ENCODE data around the gene PLS3. TPM values are rescaled to one million over a fixed set of nuclear protein-coding genes. Genes with fewer than 3 reads are reported as not detected.

PLS3 gene
- polyA plus RNA-seq, 1 donor from 2014 or later: 3.8 TPM

DNA sequence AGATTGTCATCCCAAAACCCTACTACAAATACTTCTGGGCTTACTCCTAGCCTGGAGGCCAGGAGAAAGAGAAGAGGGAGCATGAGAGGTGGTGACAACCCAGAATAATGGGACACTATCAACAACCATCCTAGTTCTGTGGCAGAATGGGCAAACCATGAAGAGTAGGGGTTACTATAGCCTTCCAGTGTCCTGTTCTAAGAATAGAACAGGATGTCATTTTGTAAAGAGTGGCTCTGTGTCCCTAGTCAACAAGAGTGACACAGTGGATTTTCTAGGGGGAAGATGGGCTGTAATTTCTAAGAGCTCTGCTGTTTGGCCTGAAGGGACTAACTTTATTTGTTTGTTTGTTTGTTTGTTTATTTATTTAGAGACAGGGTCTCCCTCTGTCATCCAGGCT, 136.0 kb downstream of the PLS3 start:
- no peak overlapping the region for H2AFZ ChIP-seq (ENCODE audit: low read depth, low read length)
- TF ChIP-seq EP300 (conservative IDR thresholded peaks at IDR 0.05; ENCODE audit: poor library complexity, severe bottlenecking) (no peak), TAF1 (IDR thresholded peaks at IDR 0.05; ENCODE audit: low read depth) (no peak), MXI1 (conservative IDR thresholded peaks at IDR 0.05; ENCODE audit: poor library complexity, severe bottlenecking) (no peak), RAD21 (conservative IDR thresholded peaks at IDR 0.05) (no peak), EZH2 (IDR thresholded peaks at IDR 0.05; ENCODE audit: borderline replicate concordance, insufficient read depth, low read length, poor library complexity, severe bottlenecking) (no peak), SMC3 (conservative IDR thresholded peaks at IDR 0.05; ENCODE audit: poor library complexity) (no peak), POLR2AphosphoS5 (IDR thresholded peaks at IDR 0.05) (no peak)
- TF ChIP-seq, protein P1, sequence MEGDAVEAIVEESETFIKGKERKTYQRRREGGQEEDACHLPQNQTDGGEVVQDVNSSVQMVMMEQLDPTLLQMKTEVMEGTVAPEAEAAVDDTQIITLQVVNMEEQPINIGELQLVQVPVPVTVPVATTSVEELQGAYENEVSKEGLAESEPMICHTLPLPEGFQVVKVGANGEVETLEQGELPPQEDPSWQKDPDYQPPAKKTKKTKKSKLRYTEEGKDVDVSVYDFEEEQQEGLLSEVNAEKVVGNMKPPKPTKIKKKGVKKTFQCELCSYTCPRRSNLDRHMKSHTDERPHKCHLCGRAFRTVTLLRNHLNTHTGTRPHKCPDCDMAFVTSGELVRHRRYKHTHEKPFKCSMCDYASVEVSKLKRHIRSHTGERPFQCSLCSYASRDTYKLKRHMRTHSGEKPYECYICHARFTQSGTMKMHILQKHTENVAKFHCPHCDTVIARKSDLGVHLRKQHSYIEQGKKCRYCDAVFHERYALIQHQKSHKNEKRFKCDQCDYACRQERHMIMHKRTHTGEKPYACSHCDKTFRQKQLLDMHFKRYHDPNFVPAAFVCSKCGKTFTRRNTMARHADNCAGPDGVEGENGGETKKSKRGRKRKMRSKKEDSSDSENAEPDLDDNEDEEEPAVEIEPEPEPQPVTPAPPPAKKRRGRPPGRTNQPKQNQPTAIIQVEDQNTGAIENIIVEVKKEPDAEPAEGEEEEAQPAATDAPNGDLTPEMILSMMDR (IDR thresholded peaks at IDR 0.05; ENCODE audit: poor library complexity, severe bottlenecking): no peak
- TF ChIP-seq, protein P2, sequence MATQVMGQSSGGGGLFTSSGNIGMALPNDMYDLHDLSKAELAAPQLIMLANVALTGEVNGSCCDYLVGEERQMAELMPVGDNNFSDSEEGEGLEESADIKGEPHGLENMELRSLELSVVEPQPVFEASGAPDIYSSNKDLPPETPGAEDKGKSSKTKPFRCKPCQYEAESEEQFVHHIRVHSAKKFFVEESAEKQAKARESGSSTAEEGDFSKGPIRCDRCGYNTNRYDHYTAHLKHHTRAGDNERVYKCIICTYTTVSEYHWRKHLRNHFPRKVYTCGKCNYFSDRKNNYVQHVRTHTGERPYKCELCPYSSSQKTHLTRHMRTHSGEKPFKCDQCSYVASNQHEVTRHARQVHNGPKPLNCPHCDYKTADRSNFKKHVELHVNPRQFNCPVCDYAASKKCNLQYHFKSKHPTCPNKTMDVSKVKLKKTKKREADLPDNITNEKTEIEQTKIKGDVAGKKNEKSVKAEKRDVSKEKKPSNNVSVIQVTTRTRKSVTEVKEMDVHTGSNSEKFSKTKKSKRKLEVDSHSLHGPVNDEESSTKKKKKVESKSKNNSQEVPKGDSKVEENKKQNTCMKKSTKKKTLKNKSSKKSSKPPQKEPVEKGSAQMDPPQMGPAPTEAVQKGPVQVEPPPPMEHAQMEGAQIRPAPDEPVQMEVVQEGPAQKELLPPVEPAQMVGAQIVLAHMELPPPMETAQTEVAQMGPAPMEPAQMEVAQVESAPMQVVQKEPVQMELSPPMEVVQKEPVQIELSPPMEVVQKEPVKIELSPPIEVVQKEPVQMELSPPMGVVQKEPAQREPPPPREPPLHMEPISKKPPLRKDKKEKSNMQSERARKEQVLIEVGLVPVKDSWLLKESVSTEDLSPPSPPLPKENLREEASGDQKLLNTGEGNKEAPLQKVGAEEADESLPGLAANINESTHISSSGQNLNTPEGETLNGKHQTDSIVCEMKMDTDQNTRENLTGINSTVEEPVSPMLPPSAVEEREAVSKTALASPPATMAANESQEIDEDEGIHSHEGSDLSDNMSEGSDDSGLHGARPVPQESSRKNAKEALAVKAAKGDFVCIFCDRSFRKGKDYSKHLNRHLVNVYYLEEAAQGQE (IDR thresholded peaks at IDR 0.05; ENCODE audit: borderline replicate concordance): no peak
- H3K79me2 ChIP-seq (replicated peaks; ENCODE audit: insufficient read depth, low read length): no peaks in the 10 kb centered on the region
- no peak overlapping the region for H3K4me3 ChIP-seq (ENCODE audit: low read length)
- no peak overlapping the region for H3K9ac ChIP-seq (ENCODE audit: low read length)
- no peaks in the 10 kb centered on the region for H4K20me1 ChIP-seq (ENCODE audit: insufficient read depth)
- H3K36me3 ChIP-seq (ENCODE audit: insufficient read depth, low read length): no peaks in the 10 kb centered on the region
- H3K4me2 ChIP-seq (ENCODE audit: low read length): no peak overlapping the region
- H3K27ac ChIP-seq (ENCODE audit: low read length): no peak overlapping the region
- no peaks in the 10 kb centered on the region for H3K9me2 ChIP-seq (ENCODE audit: insufficient read depth, low read length)
- no peaks in the 10 kb centered on the region for H3K27me3 ChIP-seq (ENCODE audit: insufficient read depth, low read depth, low read length)
- H3F3A ChIP-seq (ENCODE audit: insufficient read depth, low read length, poor library complexity, severe bottlenecking): no peaks in the 10 kb centered on the region
- no peaks in the 10 kb centered on the region for H3K9me3 ChIP-seq (ENCODE audit: low read length)

DNA sequence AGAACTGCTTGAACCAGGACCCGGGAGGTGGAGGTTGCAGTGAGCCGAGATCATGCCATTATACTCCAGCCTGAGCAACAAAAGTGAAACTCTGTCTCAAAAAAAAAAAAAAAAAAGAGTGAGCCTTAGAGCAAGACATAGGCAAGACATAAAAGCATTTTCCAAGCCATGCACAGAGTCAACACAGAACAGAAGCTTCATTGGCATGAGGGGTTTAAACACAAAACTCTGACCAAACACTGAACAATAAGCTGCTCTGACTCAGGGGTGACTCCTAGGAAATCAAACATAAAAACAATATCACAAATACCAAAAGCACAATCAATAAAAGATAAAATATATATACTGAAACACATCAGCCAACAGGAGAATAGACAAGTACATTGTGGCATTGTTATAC, 136.8 kb downstream of the PLS3 start:
- Histone ChIP-seq H2AFZ (ENCODE audit: low read depth, low read length) (no peak overlapping the region), H3K27me3 (ENCODE audit: insufficient read depth, low read depth, low read length) (no peaks in the 10 kb centered on the region), H3K79me2 (replicated peaks; ENCODE audit: insufficient read depth, low read length) (no peaks in the 10 kb centered on the region), H4K20me1 (ENCODE audit: insufficient read depth) (no peaks in the 10 kb centered on the region), H3K9me2 (ENCODE audit: insufficient read depth, low read length) (no peaks in the 10 kb centered on the region), H3K9ac (ENCODE audit: low read length) (no peak overlapping the region), H3F3A (ENCODE audit: insufficient read depth, low read length, poor library complexity, severe bottlenecking) (no peaks in the 10 kb centered on the region), H3K4me3 (ENCODE audit: low read length) (no peak overlapping the region), H3K36me3 (ENCODE audit: insufficient read depth, low read length) (no peaks in the 10 kb centered on the region), H3K4me2 (ENCODE audit: low read length) (no peak overlapping the region), H3K27ac (ENCODE audit: low read length) (no peak overlapping the region), H3K9me3 (ENCODE audit: low read length) (no peaks in the 10 kb centered on the region)
- no peak for TF ChIP-seq MXI1 (conservative IDR thresholded peaks at IDR 0.05; ENCODE audit: poor library complexity, severe bottlenecking)
- TF ChIP-seq, protein P2 (IDR thresholded peaks at IDR 0.05; ENCODE audit: borderline replicate concordance): no peak
- TF ChIP-seq, protein P1 (IDR thresholded peaks at IDR 0.05; ENCODE audit: poor library complexity, severe bottlenecking): no peak
- no peak for TF ChIP-seq RAD21 (conservative IDR thresholded peaks at IDR 0.05)
- TF ChIP-seq EZH2 (IDR thresholded peaks at IDR 0.05; ENCODE audit: borderline replicate concordance, insufficient read depth, low read length, poor library complexity, severe bottlenecking): no peak
- TF ChIP-seq EP300 (conservative IDR thresholded peaks at IDR 0.05; ENCODE audit: poor library complexity, severe bottlenecking): no peak
- TF ChIP-seq SMC3 (conservative IDR thresholded peaks at IDR 0.05; ENCODE audit: poor library complexity): no peak
- no peak for TF ChIP-seq TAF1 (IDR thresholded peaks at IDR 0.05; ENCODE audit: low read depth)
- TF ChIP-seq POLR2AphosphoS5 (IDR thresholded peaks at IDR 0.05): no peak
